Skeletal muscle satellite cell (primary cell): ENCODE results near the gene ZFAND2A.
A peak's percentile ranks its signal among the peaks of the same experiment; 100 is the strongest.

Experiments used
- H3K27me3 ChIP-seq: 2 replicates; pipeline ENCODE4 v1.7.0; 2013; ENCODE audit warnings: low read length; ENCODE audit not compliant: control insufficient read depth, insufficient read depth
- H3K36me3 ChIP-seq: 2 replicates; pipeline ENCODE4 v1.7.0; 2013; ENCODE audit warnings: mild to moderate bottlenecking, control low read depth, low read length; ENCODE audit not compliant: insufficient read depth
- H3K4me1 ChIP-seq: 2 replicates; pipeline ENCODE4 v1.7.0; 2013; ENCODE audit warnings: low read length; ENCODE audit not compliant: control insufficient read depth, insufficient read depth
- H3K4me2 ChIP-seq: 2 replicates; pipeline ENCODE4 v1.7.0; 2013; ENCODE audit warnings: mild to moderate bottlenecking, low read length
- H3K4me3 ChIP-seq: 2 replicates; pipeline ENCODE4 v1.7.0; 2013; ENCODE audit warnings: low read length
- H3K9ac ChIP-seq: 2 replicates; pipeline ENCODE4 v1.7.0; 2013; ENCODE audit warnings: mild to moderate bottlenecking, low read depth, low read length, moderate library complexity
- H3K9me3 ChIP-seq: replicated peaks from 2 replicates; pipeline ENCODE4 v1.7.0; 2013; ENCODE audit warnings: mild to moderate bottlenecking, control low read depth, low read length

Gene ZFAND2A

GRCh38 chr7:1127001-1127400, 33.0 kb downstream of the ZFAND2A start:
- Histone ChIP-seq H3K4me2 (no peak overlapping the region), H3K36me3 (no peaks in the 10 kb centered on the region), H3K9me3 (no peaks in the 10 kb centered on the region), H3K9ac (no peak overlapping the region), H3K4me1 (peaks cover 20% of the 10 kb centered on the region), H3K4me3 (no peak overlapping the region), H3K27me3 (no peaks in the 10 kb centered on the region)

GRCh38 chr7:1125603-1125969, 34.4 kb downstream of the ZFAND2A start:
- peaks cover 30% of the 10 kb centered on the region for H3K4me1 ChIP-seq
- H3K4me2 ChIP-seq, result no peak overlapping the region
- H3K36me3 ChIP-seq, result no peaks in the 10 kb centered on the region

GRCh38 chr7:1124816-1125602, 35.0 kb downstream of the ZFAND2A start:
- H3K4me1 ChIP-seq, result peaks cover 32% of the 10 kb centered on the region
- H3K4me3 ChIP-seq, result no peak overlapping the region
- H3K9me3 ChIP-seq, result no peaks in the 10 kb centered on the region
- H3K36me3 ChIP-seq, result no peaks in the 10 kb centered on the region
- peak overlapping the region; percentile 38 for H3K4me2 ChIP-seq
- no peak overlapping the region for H3K9ac ChIP-seq
- no peaks in the 10 kb centered on the region for H3K27me3 ChIP-seq

More at GRCh38 chr7:1125603-1125969, 34.4 kb downstream of the ZFAND2A start:
- no peaks in the 10 kb centered on the region for H3K27me3 ChIP-seq
- no peak overlapping the region for H3K4me3 ChIP-seq
- H3K9ac ChIP-seq, result no peak overlapping the region
- no peaks in the 10 kb centered on the region for H3K9me3 ChIP-seq

- Histone ChIP-seq H3K4me3 (peak overlapping the region; percentile 32), H3K4me1 (peaks cover 32% of the 10 kb centered on the region), H3K4me2 (peak overlapping the region; percentile 75), H3K9me3 (no peaks in the 10 kb centered on the region), H3K9ac (peak overlapping the region; percentile 68), H3K27me3 (no peaks in the 10 kb centered on the region), H3K36me3 (no peaks in the 10 kb centered on the region)
These were observed 35.8 kb downstream of the ZFAND2A start for GRCh38 chr7:1124164-1124563.

DNA sequence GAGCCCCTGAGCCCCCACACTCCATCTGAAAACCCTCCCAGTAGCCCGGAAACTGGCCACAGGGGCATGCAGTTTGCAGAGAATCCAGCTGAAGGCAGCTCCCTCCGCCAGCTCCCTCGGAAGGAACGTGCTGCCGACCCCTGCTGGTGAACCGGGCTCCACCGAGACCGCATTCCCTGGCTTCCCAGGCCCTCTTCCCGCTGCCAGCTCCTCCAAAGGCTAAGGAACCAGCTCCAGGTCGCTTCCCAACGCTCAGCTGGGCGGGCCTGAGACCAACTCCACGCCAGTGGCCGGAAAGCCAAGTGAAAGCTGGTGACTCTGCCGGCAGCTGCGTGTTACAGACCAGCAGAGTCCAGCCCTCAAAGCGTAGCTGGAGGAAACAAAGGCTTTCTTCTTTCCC, 36.3 kb downstream of the ZFAND2A start:
- Histone ChIP-seq H3K36me3 (no peaks in the 10 kb centered on the region), H3K4me3 (peak overlapping the region; percentile 32), H3K9ac (peak overlapping the region; percentile 68), H3K4me1 (peaks cover 32% of the 10 kb centered on the region), H3K4me2 (peak overlapping the region; percentile 75), H3K9me3 (no peaks in the 10 kb centered on the region), H3K27me3 (no peaks in the 10 kb centered on the region)

DNA sequence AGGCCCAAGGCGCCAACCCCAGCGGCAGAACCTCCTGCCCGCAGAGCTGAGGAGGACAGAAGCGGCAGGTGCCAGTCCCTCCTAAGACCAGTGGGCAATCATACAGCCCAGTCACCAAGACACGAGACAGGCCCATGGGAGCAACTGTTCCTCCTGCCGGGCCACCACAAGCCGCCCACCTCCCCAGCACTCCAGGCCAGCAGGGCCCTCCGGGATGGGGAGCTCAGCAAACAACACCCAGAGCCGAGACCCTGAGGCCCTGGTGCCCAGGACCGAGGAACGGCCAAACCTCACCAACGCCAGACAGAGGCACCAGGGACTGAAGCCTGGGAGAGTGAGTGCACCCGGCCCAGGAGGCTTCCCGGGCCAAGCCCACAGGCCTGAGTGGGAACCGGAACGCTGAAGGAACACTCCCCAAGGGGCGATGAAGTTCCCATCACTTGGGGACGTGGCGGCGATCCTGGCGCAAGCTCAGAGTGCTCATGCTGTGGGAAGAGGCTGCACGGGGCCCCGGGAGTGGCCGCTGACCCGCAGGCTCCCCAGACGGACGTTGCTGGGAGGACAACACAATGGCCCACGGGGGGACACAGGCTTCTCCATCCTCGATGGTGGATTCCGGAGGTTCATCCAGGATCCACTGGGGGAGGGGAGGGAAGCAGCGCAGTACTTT, 37.0 kb downstream of the ZFAND2A start:
- Histone ChIP-seq H3K4me3 (no peak overlapping the region), H3K9ac (peak overlapping the region; percentile 68), H3K36me3 (no peaks in the 10 kb centered on the region), H3K27me3 (no peaks in the 10 kb centered on the region), H3K9me3 (no peaks in the 10 kb centered on the region), H3K4me2 (no peak overlapping the region), H3K4me1 (peaks cover 32% of the 10 kb centered on the region)

DNA sequence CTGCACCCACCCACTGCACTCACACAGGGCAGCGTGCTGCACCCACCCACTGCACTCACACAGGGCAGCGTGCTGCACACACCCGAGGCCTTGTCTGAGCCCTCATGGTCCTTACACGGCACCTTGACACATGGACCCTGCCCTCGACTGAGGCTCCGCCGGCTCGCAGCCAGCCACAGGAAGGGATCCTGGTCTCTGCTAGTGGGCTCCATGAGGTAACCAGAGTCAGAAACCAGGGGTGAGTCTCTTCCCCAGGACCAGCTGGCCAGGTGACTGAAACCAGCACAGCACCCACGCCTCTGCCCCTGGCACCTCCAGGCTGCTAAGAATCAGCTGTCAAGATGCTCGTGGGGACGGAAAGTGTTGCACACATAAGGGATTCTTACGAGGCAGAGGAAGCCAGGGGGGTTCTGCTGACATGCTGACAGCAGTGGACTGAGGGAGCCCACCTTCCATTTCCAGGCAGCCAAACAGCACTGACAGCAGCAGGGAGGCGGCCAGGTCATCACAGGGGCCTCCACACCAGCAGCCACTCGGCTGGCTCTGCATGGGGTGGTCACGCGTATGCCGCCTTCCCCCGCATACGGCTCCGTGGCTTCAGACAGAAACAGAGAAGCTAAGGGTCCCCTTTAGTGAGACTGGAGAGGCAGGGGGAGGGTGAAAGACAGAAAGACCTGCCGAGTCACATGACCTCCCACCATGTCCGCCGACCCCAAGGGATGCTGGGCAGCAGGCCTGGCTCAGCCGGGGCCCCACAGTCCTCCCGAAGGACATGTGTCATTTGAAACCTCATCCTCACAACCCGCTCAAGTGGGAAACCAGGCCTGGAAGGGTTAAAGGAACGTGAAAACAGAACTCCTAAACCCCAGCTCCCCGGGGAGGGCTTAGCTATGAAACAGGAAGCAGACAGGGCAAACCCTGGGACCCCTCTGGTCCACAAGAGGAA, 37.8 kb downstream of the ZFAND2A start:
- no peaks in the 10 kb centered on the region for H3K9me3 ChIP-seq
- H3K36me3 ChIP-seq, result no peaks in the 10 kb centered on the region
- peaks cover 32% of the 10 kb centered on the region for H3K4me1 ChIP-seq
- H3K4me2 ChIP-seq, result no peak overlapping the region
- H3K27me3 ChIP-seq, result no peaks in the 10 kb centered on the region
- H3K4me3 ChIP-seq, result no peak overlapping the region
- H3K9ac ChIP-seq, result no peak overlapping the region

DNA sequence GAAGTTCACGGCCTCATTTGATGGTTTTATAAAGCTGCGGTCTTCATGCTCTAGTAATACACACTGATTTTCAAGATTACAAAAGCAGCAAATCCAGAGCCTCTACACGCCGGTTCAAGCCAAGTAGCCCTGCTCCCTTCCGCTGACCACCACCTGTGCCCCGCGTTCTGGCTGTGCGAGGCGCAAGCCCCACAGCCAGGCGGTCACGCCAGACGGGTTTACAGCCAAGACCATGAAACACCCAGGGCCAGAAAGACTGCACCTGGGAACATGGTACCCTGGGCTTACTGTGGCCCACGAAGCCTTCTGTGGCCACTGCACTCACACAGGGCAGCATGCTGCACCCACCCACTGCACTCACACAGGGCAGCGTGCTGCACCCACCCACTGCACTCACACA, 38.5 kb downstream of the ZFAND2A start:
- H3K9ac ChIP-seq, result no peak overlapping the region

GRCh38 chr7:1120791-1121190, 39.2 kb downstream of the ZFAND2A start:
- peaks cover 32% of the 10 kb centered on the region for H3K4me1 ChIP-seq
- H3K4me2 ChIP-seq, result no peak overlapping the region
- H3K9ac ChIP-seq, result no peak overlapping the region
- H3K27me3 ChIP-seq, result no peaks in the 10 kb centered on the region
- H3K4me3 ChIP-seq, result no peak overlapping the region
- no peaks in the 10 kb centered on the region for H3K36me3 ChIP-seq
- H3K9me3 ChIP-seq, result no peaks in the 10 kb centered on the region

More for the DNA sequence above, 38.5 kb downstream of the ZFAND2A start:
- Histone ChIP-seq H3K9me3 (no peaks in the 10 kb centered on the region), H3K4me3 (no peak overlapping the region), H3K36me3 (no peaks in the 10 kb centered on the region), H3K4me1 (peaks cover 32% of the 10 kb centered on the region), H3K4me2 (no peak overlapping the region), H3K27me3 (no peaks in the 10 kb centered on the region)

- no peak overlapping the region for H3K4me3 ChIP-seq
- peaks cover 22% of the 10 kb centered on the region for H3K4me1 ChIP-seq
- H3K4me2 ChIP-seq, result no peak overlapping the region
- no peaks in the 10 kb centered on the region for H3K36me3 ChIP-seq
- no peaks in the 10 kb centered on the region for H3K9me3 ChIP-seq
- no peak overlapping the region for H3K9ac ChIP-seq
- H3K27me3 ChIP-seq, result no peaks in the 10 kb centered on the region
These were observed 40.8 kb downstream of the ZFAND2A start for GRCh38 chr7:1119201-1119600.

DNA sequence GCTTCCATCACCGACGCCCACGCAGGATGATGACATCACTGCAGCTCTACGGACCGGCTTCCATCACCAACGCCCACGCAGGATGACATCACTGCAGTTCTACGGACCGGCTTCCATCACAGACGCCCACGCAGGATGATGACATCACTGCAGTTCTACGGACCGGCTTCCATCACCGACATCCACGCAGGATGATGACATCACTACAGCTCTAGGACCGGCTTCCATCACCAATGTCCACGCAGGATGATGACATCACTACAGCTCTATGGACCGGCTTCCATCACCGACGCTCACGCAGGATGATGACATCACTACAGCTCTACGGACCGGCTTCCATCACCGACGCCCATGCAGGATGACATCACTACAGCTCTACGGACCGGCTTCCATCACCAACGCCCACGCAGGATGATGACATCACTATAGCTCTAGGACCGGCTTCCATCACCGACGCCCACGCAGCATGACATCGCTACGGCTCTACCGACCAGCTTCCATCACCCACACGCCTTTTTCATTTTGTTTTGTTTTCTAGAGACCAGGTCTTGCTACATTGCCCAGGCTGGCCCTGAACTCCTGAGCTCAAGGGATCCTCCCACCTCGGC, 42.6 kb downstream of the ZFAND2A start:
- no peaks in the 10 kb centered on the region for H3K27me3 ChIP-seq
- H3K4me1 ChIP-seq, result peaks cover 11% of the 10 kb centered on the region
- no peak overlapping the region for H3K4me3 ChIP-seq
- no peaks in the 10 kb centered on the region for H3K9me3 ChIP-seq
- no peak overlapping the region for H3K4me2 ChIP-seq
- H3K36me3 ChIP-seq, result no peaks in the 10 kb centered on the region
- H3K9ac ChIP-seq, result no peak overlapping the region
